ENCODE results near the gene SYNM. TPM values are rescaled to one million over a fixed set of nuclear protein-coding genes. Genes with fewer than 3 reads are reported as not detected.

Gene SYNM
- total RNA-seq, 2 experiments from 2014 or later = 0.11 TPM

DNA sequence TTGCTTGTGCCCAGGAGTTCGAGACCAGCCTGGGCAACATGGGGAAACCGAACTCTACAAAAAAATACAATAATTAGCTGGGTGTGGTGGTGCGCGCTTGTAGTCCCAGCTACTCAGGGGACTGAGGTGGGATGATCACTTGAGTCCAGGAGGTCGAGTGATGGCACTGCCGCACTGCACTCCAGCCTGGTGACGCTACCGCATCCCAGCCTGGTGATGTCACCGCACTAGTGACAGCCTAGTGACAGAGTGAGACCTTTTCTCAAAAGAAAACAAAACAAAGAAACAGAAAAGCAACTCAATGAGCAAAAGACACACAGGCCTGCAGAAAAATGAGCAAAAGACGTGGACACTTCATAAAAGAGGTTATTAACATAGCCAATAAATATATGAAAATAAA is 19.9 kb upstream of the SYNM start:
- DNase-seq = no peak
- Histone ChIP-seq H3K27me3 (ENCODE audit: control insufficient read depth in 1 of 2, insufficient read depth in 2 of 2, low read length in 2 of 2) (no peaks in the 10 kb centered on the region), H3K9me3 (ENCODE audit: control insufficient read depth in 1 of 2, insufficient read depth in 1 of 2, low read length in 2 of 2) (peaks cover 0 to 5% of the 10 kb centered on the region in 2 experiments), H3K4me1 (ENCODE audit: insufficient read depth, low read length) (no peaks in the 10 kb centered on the region), H3K4me3 (ENCODE audit: low read length) (no peak overlapping the region), H3K27ac (ENCODE audit: low read depth in 1 of 2, low read length in 2 of 2) (no peak overlapping the region), H3K36me3 (ENCODE audit: insufficient read depth, low read length) (no peaks in the 10 kb centered on the region)
- no peak for TF ChIP-seq CTCF (IDR thresholded peaks at IDR 0.05)
- H3K36me3 Mint-ChIP-seq (ENCODE audit: low read depth) = no peaks in the 10 kb centered on the region
- no peak overlapping the region for H3K27ac Mint-ChIP-seq
- H3K9me3 Mint-ChIP-seq = no peaks in the 10 kb centered on the region
- intact Hi-C loops (cut with DNase I, micrococcal nuclease) = no loop called here
- H3K4me3 Mint-ChIP-seq = no peak overlapping the region
- ChIA-PET POLR2A (no interaction called here), CTCF (no interaction called here)
- peaks cover 6% of the 10 kb centered on the region for H3K27me3 Mint-ChIP-seq
- no peaks in the 10 kb centered on the region for H3K4me1 Mint-ChIP-seq (ENCODE audit: low read depth)
- no peak for ATAC-seq (ENCODE audit: poor library complexity)

- CTCF ChIA-PET = no interaction called here
- H3K27ac Mint-ChIP-seq = no peak overlapping the region
- no peaks in the 10 kb centered on the region for H3K27me3 ChIP-seq (ENCODE audit: control insufficient read depth in 1 of 2, insufficient read depth in 2 of 2, low read length in 2 of 2)
Measured at GRCh38 chr15:99085413-99086326, 19.2 kb upstream of the SYNM start.

GRCh38 chr15:99086327-99086667 is 18.6 kb upstream of the SYNM start:
- H3K4me1 ChIP-seq (ENCODE audit: insufficient read depth, low read length) = no peaks in the 10 kb centered on the region
- no peak for DNase-seq
- POLR2A ChIA-PET = no interaction called here

More at GRCh38 chr15:99085413-99086326, 19.2 kb upstream of the SYNM start:
- DNase-seq = no peak
- intact Hi-C loops (cut with DNase I, micrococcal nuclease) = no loop called here
- H3K36me3 Mint-ChIP-seq (ENCODE audit: low read depth) = no peaks in the 10 kb centered on the region
- Histone ChIP-seq H3K4me1 (ENCODE audit: insufficient read depth, low read length) (no peaks in the 10 kb centered on the region), H3K4me3 (ENCODE audit: low read length) (no peak overlapping the region), H3K27ac (ENCODE audit: low read depth in 1 of 2, low read length in 2 of 2) (no peak overlapping the region), H3K9me3 (ENCODE audit: control insufficient read depth in 1 of 2, insufficient read depth in 1 of 2, low read length in 2 of 2) (peaks cover 0 to 5% of the 10 kb centered on the region in 2 experiments), H3K36me3 (ENCODE audit: insufficient read depth, low read length) (no peaks in the 10 kb centered on the region)
- H3K9me3 Mint-ChIP-seq = no peaks in the 10 kb centered on the region
- no peak overlapping the region for H3K4me3 Mint-ChIP-seq
- no peak for TF ChIP-seq CTCF (IDR thresholded peaks at IDR 0.05)
- ATAC-seq (ENCODE audit: poor library complexity) = no peak
- H3K27me3 Mint-ChIP-seq = peaks cover 6% of the 10 kb centered on the region
- H3K4me1 Mint-ChIP-seq (ENCODE audit: low read depth) = no peaks in the 10 kb centered on the region
- POLR2A ChIA-PET = no interaction called here

More at GRCh38 chr15:99086327-99086667, 18.6 kb upstream of the SYNM start:
- no peak for ATAC-seq (ENCODE audit: poor library complexity)
- Mint-ChIP-seq H3K27ac (no peak overlapping the region), H3K36me3 (ENCODE audit: low read depth) (no peaks in the 10 kb centered on the region), H3K9me3 (no peaks in the 10 kb centered on the region), H3K4me3 (no peak overlapping the region), H3K4me1 (ENCODE audit: low read depth) (no peaks in the 10 kb centered on the region), H3K27me3 (no peaks in the 10 kb centered on the region)
- H3K9me3 ChIP-seq (ENCODE audit: control insufficient read depth in 1 of 2, insufficient read depth in 1 of 2, low read length in 2 of 2) = peaks cover 0 to 5% of the 10 kb centered on the region in 2 experiments
- no peak overlapping the region for H3K27ac ChIP-seq (ENCODE audit: low read depth in 1 of 2, low read length in 2 of 2)
- CTCF ChIA-PET = no interaction called here
- H3K27me3 ChIP-seq (ENCODE audit: control insufficient read depth in 1 of 2, insufficient read depth in 2 of 2, low read length in 2 of 2) = no peaks in the 10 kb centered on the region
- intact Hi-C loops (cut with DNase I, micrococcal nuclease) = no loop called here
- TF ChIP-seq CTCF (IDR thresholded peaks at IDR 0.05) = no peak
- no peak overlapping the region for H3K4me3 ChIP-seq (ENCODE audit: low read length)
- no peaks in the 10 kb centered on the region for H3K36me3 ChIP-seq (ENCODE audit: insufficient read depth, low read length)
